GM23338 (cell line): ENCODE results near the gene SLC37A2. TPM values are rescaled to one million over a fixed set of nuclear protein-coding genes. Genes with fewer than 3 reads are reported as not detected.

Experiments
- ATAC-seq: fragments of 200-7000 bp; cut with Tn5 transposase; 3 replicates; pipeline ENCODE4 v1.9.1; 2020
- DNase-seq: peaks from one replicate; pipeline ENCODE4 v3.0.0-alpha.2; 2015; ENCODE audit warnings: low spot score
- H2AFZ ChIP-seq: fragments of 200-600 bp; sonication (generic); 2 replicates; pipeline ENCODE4 v1.8.0; 2016; ENCODE audit warnings: antibody characterized with exemption, mild to moderate bottlenecking, moderate library complexity
- H3F3A ChIP-seq: fragments of 200-600 bp; sonication (generic); replicated peaks from 2 replicates; pipeline ENCODE4 v1.8.0; 2017; ENCODE audit warnings: antibody characterized with exemption, mixed run types, low read depth
- H3K27ac ChIP-seq: fragments of 200-600 bp; sonication (generic); 2 replicates; pipeline ENCODE4 v1.6.1; 2016; ENCODE audit warnings: low read depth
- H3K27me3 ChIP-seq: fragments of 200-600 bp; sonication (generic); 2 replicates; pipeline ENCODE4 v1.8.0; 2016; ENCODE audit warnings: mild to moderate bottlenecking, mixed run types, moderate library complexity; ENCODE audit not compliant: insufficient read depth
- H3K36me3 ChIP-seq: fragments of 200-600 bp; sonication (generic); 2 replicates; pipeline ENCODE4 v1.8.0; 2016; ENCODE audit warnings: mild to moderate bottlenecking; ENCODE audit not compliant: insufficient read depth
- H3K4me1 ChIP-seq: fragments of 200-600 bp; sonication (generic); 2 replicates; pipeline ENCODE4 v1.8.0; 2016; ENCODE audit warnings: mild to moderate bottlenecking, moderate library complexity; ENCODE audit not compliant: insufficient read depth
- H3K4me2 ChIP-seq: fragments of 200-600 bp; sonication (generic); 2 replicates; pipeline ENCODE4 v1.7.1; 2017; ENCODE audit warnings: mixed run types
- H3K4me3 ChIP-seq: fragments of 200-600 bp; sonication (generic); 2 replicates; pipeline ENCODE4 v1.6.1; 2016; ENCODE audit warnings: mixed run types
- H3K79me2 ChIP-seq: fragments of 200-600 bp; sonication (generic); replicated peaks from 2 replicates; pipeline ENCODE4 v1.8.0; 2017; ENCODE audit warnings: mild to moderate bottlenecking; ENCODE audit not compliant: insufficient read depth
- H3K9me2 ChIP-seq: fragments of 200-600 bp; sonication (generic); 2 replicates; pipeline ENCODE4 v1.8.0; 2017; ENCODE audit not compliant: insufficient read depth
- H4K20me1 ChIP-seq: fragments of 200-600 bp; sonication (generic); replicated peaks from 2 replicates; pipeline ENCODE4 v1.8.0; 2017; ENCODE audit warnings: mild to moderate bottlenecking; ENCODE audit not compliant: insufficient read depth
- H3K27ac Mint-ChIP-seq: 2 replicates; pipeline ENCODE4 v1.8.0; 2020; ENCODE audit warnings: inconsistent platforms, mild to moderate bottlenecking, moderate library complexity, mixed read lengths
- H3K27me3 Mint-ChIP-seq: 3 replicates; pipeline ENCODE4 v1.8.0; 2022; ENCODE audit warnings: low read depth, mild to moderate bottlenecking, moderate library complexity, mixed read lengths, inconsistent platforms; ENCODE audit not compliant: insufficient read depth, poor library complexity
- H3K36me3 Mint-ChIP-seq: 3 replicates; pipeline ENCODE4 v1.8.0; 2021; ENCODE audit warnings: low read depth, mild to moderate bottlenecking, inconsistent platforms, moderate library complexity, mixed read lengths
- H3K4me1 Mint-ChIP-seq: 3 replicates; pipeline ENCODE4 v1.8.0; 2020; ENCODE audit warnings: mild to moderate bottlenecking, inconsistent platforms, mixed read lengths
- H3K4me3 Mint-ChIP-seq: 3 replicates; pipeline ENCODE4 v1.8.0; 2021; ENCODE audit warnings: moderate library complexity, mild to moderate bottlenecking, inconsistent platforms, mixed read lengths
- H3K9me3 Mint-ChIP-seq: 3 replicates; pipeline ENCODE4 v1.8.0; 2020; ENCODE audit warnings: moderate library complexity, mild to moderate bottlenecking, inconsistent platforms, mixed read lengths
- CREB1 ChIP-seq: fragments of 250-450 bp; sonication (Bioruptor Pico); IDR thresholded peaks from 2 replicates; pipeline ENCODE4 v1.5.0; 2020; ENCODE audit warnings: low read depth, mild to moderate bottlenecking, moderate library complexity
- EZH2phosphoT487 ChIP-seq: fragments of 200-600 bp; sonication (generic); IDR thresholded peaks from one replicate; pipeline ENCODE4 v1.8.1; 2018; ENCODE audit warnings: antibody characterized with exemption; ENCODE audit not compliant: unreplicated experiment
- NANOG ChIP-seq: IDR thresholded peaks from 2 replicates; pipeline ENCODE4 v1.6.1; 2016; ENCODE audit warnings: antibody characterized with exemption, borderline replicate concordance
- POLR2AphosphoS5 ChIP-seq: IDR thresholded peaks from 2 replicates; pipeline ENCODE4 v1.6.1; 2016; ENCODE audit warnings: antibody characterized with exemption, low read depth
- STAT1 ChIP-seq: IDR thresholded peaks from one replicate; pipeline ENCODE4 v1.6.1; 2016; ENCODE audit warnings: antibody characterized with exemption; ENCODE audit not compliant: unreplicated experiment
- ZNF331 ChIP-seq: fragments of 250-450 bp; sonication (Bioruptor Pico); IDR thresholded peaks from 2 replicates; pipeline ENCODE4 v1.5.0; 2020; ENCODE audit warnings: low read depth, mild to moderate bottlenecking, moderate library complexity
- polyA plus RNA-seq: library from polyadenylated mRNA; unstranded; fragments of >200 nt; fragmentation: Nextera tagmentation; extraction: Ambion mirVana; gene quantifications from 2 replicates; pipeline ENCODE4 v1.2.1, GENCODE V29; 2016
- total RNA-seq: library from RNA; depleted of rRNA; stranded (reverse); fragments of >200 nt; shearing (Covaris generic); gene quantifications from 2 replicates; pipeline ENCODE4 v1.2.3, GENCODE V29; 2014
- TF ChIP-seq, protein P1 (sequence below): fragments of 250-450 bp; sonication (Bioruptor Pico); IDR thresholded peaks from 2 replicates; pipeline ENCODE4 v1.5.0; 2020; ENCODE audit warnings: mild to moderate bottlenecking, moderate library complexity

SLC37A2 gene
- total and polyA plus RNA-seq, 2 experiments from 2014 or later, result 0.40 to 1.6 TPM

GRCh38 chr11:125074511-125075241 lies 11.6 kb downstream of the SLC37A2 start (continued):
- TF ChIP-seq, protein P1, sequence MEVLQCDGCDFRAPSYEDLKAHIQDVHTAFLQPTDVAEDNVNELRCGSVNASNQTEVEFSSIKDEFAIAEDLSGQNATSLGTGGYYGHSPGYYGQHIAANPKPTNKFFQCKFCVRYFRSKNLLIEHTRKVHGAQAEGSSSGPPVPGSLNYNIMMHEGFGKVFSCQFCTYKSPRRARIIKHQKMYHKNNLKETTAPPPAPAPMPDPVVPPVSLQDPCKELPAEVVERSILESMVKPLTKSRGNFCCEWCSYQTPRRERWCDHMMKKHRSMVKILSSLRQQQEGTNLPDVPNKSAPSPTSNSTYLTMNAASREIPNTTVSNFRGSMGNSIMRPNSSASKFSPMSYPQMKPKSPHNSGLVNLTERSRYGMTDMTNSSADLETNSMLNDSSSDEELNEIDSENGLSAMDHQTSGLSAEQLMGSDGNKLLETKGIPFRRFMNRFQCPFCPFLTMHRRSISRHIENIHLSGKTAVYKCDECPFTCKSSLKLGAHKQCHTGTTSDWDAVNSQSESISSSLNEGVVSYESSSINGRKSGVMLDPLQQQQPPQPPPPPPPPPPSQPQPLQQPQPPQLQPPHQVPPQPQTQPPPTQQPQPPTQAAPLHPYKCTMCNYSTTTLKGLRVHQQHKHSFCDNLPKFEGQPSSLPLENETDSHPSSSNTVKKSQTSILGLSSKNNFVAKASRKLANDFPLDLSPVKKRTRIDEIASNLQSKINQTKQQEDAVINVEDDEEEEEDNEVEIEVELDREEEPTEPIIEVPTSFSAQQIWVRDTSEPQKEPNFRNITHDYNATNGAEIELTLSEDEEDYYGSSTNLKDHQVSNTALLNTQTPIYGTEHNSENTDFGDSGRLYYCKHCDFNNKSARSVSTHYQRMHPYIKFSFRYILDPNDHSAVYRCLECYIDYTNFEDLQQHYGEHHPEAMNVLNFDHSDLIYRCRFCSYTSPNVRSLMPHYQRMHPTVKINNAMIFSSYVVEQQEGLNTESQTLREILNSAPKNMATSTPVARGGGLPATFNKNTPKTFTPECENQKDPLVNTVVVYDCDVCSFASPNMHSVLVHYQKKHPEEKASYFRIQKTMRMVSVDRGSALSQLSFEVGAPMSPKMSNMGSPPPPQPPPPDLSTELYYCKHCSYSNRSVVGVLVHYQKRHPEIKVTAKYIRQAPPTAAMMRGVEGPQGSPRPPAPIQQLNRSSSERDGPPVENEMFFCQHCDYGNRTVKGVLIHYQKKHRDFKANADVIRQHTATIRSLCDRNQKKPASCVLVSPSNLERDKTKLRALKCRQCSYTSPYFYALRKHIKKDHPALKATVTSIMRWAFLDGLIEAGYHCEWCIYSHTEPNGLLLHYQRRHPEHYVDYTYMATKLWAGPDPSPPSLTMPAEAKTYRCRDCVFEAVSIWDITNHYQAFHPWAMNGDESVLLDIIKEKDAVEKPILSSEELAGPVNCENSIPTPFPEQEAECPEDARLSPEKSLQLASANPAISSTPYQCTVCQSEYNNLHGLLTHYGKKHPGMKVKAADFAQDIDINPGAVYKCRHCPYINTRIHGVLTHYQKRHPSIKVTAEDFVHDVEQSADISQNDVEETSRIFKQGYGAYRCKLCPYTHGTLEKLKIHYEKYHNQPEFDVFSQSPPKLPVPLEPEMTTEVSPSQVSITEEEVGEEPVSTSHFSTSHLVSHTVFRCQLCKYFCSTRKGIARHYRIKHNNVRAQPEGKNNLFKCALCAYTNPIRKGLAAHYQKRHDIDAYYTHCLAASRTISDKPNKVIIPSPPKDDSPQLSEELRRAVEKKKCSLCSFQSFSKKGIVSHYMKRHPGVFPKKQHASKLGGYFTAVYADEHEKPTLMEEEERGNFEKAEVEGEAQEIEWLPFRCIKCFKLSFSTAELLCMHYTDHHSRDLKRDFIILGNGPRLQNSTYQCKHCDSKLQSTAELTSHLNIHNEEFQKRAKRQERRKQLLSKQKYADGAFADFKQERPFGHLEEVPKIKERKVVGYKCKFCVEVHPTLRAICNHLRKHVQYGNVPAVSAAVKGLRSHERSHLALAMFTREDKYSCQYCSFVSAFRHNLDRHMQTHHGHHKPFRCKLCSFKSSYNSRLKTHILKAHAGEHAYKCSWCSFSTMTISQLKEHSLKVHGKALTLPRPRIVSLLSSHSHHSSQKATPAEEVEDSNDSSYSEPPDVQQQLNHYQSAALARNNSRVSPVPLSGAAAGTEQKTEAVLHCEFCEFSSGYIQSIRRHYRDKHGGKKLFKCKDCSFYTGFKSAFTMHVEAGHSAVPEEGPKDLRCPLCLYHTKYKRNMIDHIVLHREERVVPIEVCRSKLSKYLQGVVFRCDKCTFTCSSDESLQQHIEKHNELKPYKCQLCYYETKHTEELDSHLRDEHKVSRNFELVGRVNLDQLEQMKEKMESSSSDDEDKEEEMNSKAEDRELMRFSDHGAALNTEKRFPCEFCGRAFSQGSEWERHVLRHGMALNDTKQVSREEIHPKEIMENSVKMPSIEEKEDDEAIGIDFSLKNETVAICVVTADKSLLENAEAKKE (CRISPR knock-in tag), result no peak
- no peak for TF ChIP-seq POLR2AphosphoS5
- no peak for TF ChIP-seq CREB1 (CRISPR knock-in tag)
- no peak for TF ChIP-seq NANOG
- TF ChIP-seq EZH2phosphoT487, result no peak
- no peak for TF ChIP-seq STAT1

GRCh38 chr11:125075242-125075625 lies 12.1 kb downstream of the SLC37A2 start:
- Mint-ChIP-seq H3K36me3 (no peaks in the 10 kb centered on the region), H3K9me3 (no peaks in the 10 kb centered on the region; the same call in 2 of the 3 replicates), H3K27ac (no peak overlapping the region; the same call in 1 of the 2 replicates), H3K27me3 (peaks cover 18% of the 10 kb centered on the region), H3K4me1 (peaks cover 15% of the 10 kb centered on the region), H3K4me3 (no peak overlapping the region)
- Histone ChIP-seq H3K27ac (no peak overlapping the region), H3K4me3 (no peak overlapping the region), H2AFZ (no peak overlapping the region), H3K4me2 (no peak overlapping the region), H3K27me3 (no peaks in the 10 kb centered on the region), H4K20me1 (no peaks in the 10 kb centered on the region), H3F3A (no peaks in the 10 kb centered on the region), H3K79me2 (no peaks in the 10 kb centered on the region), H3K4me1 (no peaks in the 10 kb centered on the region), H3K9me2 (no peaks in the 10 kb centered on the region), H3K36me3 (no peaks in the 10 kb centered on the region)
- ATAC-seq (no peak), DNase-seq (no peak)
- no peak for TF ChIP-seq CREB1 (CRISPR knock-in tag)
- no peak for TF ChIP-seq EZH2phosphoT487
- no peak for TF ChIP-seq NANOG
- TF ChIP-seq, protein P1 (CRISPR knock-in tag), result no peak
- TF ChIP-seq ZNF331 (CRISPR knock-in tag), result no peak
